Right atrium auricular region (tissue), 2 donors: ENCODE data around the gene ANTXR1. TPM values are rescaled to one million over a fixed set of nuclear protein-coding genes. Genes with fewer than 3 reads are reported as not detected.

Experiments used
- DNase-seq: peaks from one replicate; pipeline ENCODE4 v3.0.0-alpha.2; 2019; ENCODE audit warnings: low spot score
- H3K27ac ChIP-seq, 2 donors: fragments of 200-600 bp; sonication (generic); 1 replicate in 1 of 2; 2 replicates in 1 of 2; pipeline ENCODE4 v1.5.1; 2016 to 2019
- H3K27me3 ChIP-seq, 2 donors: fragments of 200-600 bp; sonication (generic); one replicate each; pipeline versions ENCODE4 v1.5.1 to v1.6.0; 2017 to 2019
- H3K36me3 ChIP-seq: fragments of 200-600 bp; sonication (generic); one replicate; pipeline ENCODE4 v1.5.1; 2016
- H3K4me1 ChIP-seq, 2 donors: fragments of 200-600 bp; sonication (generic); one replicate each; pipeline versions ENCODE4 v1.5.1 to v1.6.0; 2017 to 2019
- H3K4me3 ChIP-seq, 2 donors: fragments of 200-600 bp; sonication (generic); 1 replicate in 1 of 2; 2 replicates in 1 of 2; pipeline ENCODE4 v1.5.1; 2017 to 2019; ENCODE audit warnings: mild to moderate bottlenecking in 1 of 2, moderate library complexity in 1 of 2
- H3K9me3 ChIP-seq, 2 donors: fragments of 200-600 bp; sonication (generic); one replicate each; pipeline ENCODE4 v1.5.1; 2019
- total RNA-seq, 2 donors: library from RNA; depleted of rRNA; stranded (reverse); fragments of >200 nt; gene quantifications; one replicate each; pipeline ENCODE4 v1.1.0, GENCODE V29; 2016
- TF ChIP-seq, protein P1 (sequence below), 2 donors: fragments of 200-600 bp; sonication (generic); IDR thresholded peaks; one replicate each; pipeline ENCODE4 v1.5.1; 2019; ENCODE audit warnings: antibody characterized with exemption in 2 of 2

ANTXR1 gene
- total RNA-seq, 2 donors from 2014 or later = 27.3 to 52.2 TPM

DNA sequence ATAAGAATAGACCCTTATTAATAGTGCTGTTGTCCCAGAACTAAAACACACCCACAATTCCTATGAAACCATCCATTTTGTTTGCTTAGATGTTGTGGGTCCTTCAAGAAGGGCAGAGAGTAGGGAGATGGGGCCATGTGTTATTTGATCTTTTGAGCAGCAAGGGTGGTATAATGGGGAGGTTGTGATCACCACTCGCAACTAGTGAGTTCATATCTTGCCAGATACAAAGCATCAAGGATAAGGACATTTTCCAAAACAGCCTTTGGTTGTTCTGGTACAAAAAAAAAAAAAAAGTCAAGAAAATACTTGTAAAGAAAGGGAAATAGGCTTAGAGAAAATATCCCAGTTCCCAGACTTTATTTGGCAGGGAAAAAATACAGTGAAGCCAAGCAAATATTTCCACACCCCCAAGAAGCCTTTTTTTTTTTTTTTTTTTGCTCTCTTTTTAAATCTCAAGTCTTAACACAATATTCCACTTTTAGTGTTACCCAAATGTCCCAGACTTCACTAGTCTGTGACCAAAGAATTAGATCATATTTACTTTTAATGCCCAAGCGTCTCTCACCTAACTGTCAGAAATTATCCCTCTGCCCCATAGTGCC lies 54.1 kb downstream of the ANTXR1 start:
- TF ChIP-seq, protein P1, sequence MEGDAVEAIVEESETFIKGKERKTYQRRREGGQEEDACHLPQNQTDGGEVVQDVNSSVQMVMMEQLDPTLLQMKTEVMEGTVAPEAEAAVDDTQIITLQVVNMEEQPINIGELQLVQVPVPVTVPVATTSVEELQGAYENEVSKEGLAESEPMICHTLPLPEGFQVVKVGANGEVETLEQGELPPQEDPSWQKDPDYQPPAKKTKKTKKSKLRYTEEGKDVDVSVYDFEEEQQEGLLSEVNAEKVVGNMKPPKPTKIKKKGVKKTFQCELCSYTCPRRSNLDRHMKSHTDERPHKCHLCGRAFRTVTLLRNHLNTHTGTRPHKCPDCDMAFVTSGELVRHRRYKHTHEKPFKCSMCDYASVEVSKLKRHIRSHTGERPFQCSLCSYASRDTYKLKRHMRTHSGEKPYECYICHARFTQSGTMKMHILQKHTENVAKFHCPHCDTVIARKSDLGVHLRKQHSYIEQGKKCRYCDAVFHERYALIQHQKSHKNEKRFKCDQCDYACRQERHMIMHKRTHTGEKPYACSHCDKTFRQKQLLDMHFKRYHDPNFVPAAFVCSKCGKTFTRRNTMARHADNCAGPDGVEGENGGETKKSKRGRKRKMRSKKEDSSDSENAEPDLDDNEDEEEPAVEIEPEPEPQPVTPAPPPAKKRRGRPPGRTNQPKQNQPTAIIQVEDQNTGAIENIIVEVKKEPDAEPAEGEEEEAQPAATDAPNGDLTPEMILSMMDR (IDR thresholded peaks at IDR 0.05) = no peak
- Histone ChIP-seq H3K36me3 (no peaks in the 10 kb centered on the region), H3K27ac (peak overlapping the region; percentile 55 to 74), H3K4me1 (peaks cover 0 to 10% of the 10 kb centered on the region in 2 donors), H3K4me3 (no peak overlapping the region), H3K9me3 (no peaks in the 10 kb centered on the region), H3K27me3 (no peaks in the 10 kb centered on the region)
- no peak for DNase-seq

DNA sequence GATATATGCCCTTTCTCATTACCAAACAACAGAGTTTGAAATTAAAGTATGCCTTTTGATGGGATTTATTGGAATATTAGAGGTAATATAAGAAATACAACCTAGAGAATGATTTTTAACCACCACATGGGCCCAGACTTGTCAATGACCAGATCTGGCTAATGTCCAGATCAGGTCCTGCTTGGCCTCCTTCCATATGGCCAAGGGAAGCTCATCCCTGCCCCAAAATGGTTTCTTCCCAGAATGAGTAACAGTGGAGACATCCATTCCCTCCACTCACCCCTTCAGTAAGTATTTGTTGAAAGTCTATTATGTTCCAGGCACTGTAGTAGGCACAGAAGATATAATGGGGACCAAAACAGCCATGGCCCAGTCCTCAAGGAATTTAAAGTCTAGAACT lies 54.9 kb downstream of the ANTXR1 start:
- Histone ChIP-seq H3K4me3 (no peak overlapping the region), H3K27me3 (no peaks in the 10 kb centered on the region), H3K27ac (peak overlapping the region; percentile 55 to 74), H3K4me1 (peaks cover 0 to 6% of the 10 kb centered on the region in 2 donors), H3K9me3 (no peaks in the 10 kb centered on the region), H3K36me3 (no peaks in the 10 kb centered on the region)
- DNase-seq = no peak
- TF ChIP-seq, protein P1 (IDR thresholded peaks at IDR 0.05) = no peak

DNA sequence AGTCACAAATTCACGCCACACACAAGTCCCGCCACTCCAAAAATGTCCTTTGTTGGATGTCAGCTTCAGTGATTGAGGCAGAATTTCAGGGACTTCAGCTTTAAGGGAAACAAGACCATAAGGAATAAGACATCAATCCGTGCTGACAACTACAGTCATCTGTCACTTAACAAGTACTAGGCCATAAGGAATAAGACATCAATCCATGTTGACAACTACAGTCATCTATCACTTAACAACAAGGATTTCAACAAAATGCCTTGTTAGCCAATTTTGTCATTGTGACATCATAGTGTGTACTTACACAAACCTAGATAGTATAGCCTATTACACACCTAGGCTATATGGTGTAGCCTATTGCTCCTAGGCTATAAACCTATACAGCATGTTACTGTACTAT lies 58.0 kb downstream of the ANTXR1 start:
- peaks cover 0 to 6% of the 10 kb centered on the region in 2 donors for H3K4me1 ChIP-seq
- TF ChIP-seq, protein P1 (IDR thresholded peaks at IDR 0.05) = no peak

DNA sequence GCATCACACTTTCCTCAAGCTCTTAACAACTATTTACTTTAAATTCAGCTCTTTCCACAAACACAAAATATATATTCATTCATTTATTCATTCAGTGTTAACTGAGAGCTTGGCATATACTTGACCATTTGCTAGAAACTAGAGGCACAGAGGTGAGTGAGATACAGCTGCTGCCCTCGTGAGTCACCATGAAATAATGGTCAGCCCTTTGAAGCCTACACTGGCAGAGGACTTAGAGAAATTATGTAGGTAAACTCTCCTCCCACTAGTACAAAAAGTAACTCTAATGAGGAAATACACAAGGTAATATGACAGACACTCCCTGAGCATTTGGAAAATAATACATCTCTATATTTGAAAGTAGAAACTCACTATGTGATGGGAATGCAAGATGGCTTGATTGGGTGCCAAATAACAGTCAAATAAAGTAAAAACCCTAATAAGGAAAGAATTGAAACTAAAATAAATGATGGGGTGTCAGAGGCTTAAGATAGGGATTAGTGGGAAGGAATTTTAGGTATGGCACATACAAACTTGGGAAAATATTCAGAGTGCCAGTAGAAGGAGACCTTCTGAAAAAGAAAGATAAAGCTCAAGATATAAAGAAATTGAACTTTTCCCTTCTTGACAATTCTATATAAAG lies 61.1 kb downstream of the ANTXR1 start:
- Histone ChIP-seq H3K27me3 (no peaks in the 10 kb centered on the region), H3K36me3 (no peaks in the 10 kb centered on the region), H3K27ac (no peak overlapping the region), H3K4me3 (no peak overlapping the region), H3K4me1 (no peaks in the 10 kb centered on the region), H3K9me3 (no peaks in the 10 kb centered on the region)
- TF ChIP-seq, protein P1 (IDR thresholded peaks at IDR 0.05) = no peak
- no peak for DNase-seq

More for the DNA sequence above, 58.0 kb downstream of the ANTXR1 start:
- H3K36me3 ChIP-seq = no peaks in the 10 kb centered on the region
- no peak overlapping the region for H3K4me3 ChIP-seq
- H3K27me3 ChIP-seq = no peaks in the 10 kb centered on the region
- no peaks in the 10 kb centered on the region for H3K9me3 ChIP-seq
- DNase-seq = no peak
- H3K27ac ChIP-seq = no peak overlapping the region

DNA sequence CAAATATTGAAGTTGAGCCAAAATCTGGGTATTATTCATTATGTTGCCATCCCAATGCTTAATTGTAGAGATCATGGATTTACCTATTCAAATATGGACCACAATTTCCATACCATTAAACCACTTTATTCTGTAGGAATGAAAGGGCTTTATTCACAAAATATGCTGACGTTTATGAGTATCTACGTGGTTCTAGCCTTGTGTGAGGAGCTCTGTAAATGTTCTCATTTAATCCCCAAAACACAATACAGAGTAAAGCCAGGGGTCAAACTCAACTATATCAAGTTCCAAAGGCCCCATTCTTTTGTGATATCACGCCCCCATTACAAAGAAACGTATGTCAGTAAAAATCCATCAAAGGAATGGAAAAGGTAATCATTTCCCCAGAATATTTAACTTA lies 61.9 kb downstream of the ANTXR1 start:
- Histone ChIP-seq H3K4me3 (no peak overlapping the region), H3K4me1 (no peaks in the 10 kb centered on the region), H3K36me3 (no peaks in the 10 kb centered on the region), H3K9me3 (no peaks in the 10 kb centered on the region), H3K27ac (no peak overlapping the region), H3K27me3 (no peaks in the 10 kb centered on the region)
- no peak for DNase-seq
- TF ChIP-seq, protein P1 (IDR thresholded peaks at IDR 0.05) = no peak
